NCI-H345 (cell line): ENCODE data around the gene SLC27A4.
A peak's percentile ranks its signal among the peaks of the same experiment; 100 is the strongest.
"Not testable (repeated sequence)": the region's sequence is repeated elsewhere in the genome, so short reads cannot be mapped to it uniquely, and the experiment has no call there.

Source experiments
- DNase-seq: peaks from one replicate; lab custom pipeline; 2025; lab: John Stamatoyannopoulos, UW

Gene SLC27A4

DNA sequence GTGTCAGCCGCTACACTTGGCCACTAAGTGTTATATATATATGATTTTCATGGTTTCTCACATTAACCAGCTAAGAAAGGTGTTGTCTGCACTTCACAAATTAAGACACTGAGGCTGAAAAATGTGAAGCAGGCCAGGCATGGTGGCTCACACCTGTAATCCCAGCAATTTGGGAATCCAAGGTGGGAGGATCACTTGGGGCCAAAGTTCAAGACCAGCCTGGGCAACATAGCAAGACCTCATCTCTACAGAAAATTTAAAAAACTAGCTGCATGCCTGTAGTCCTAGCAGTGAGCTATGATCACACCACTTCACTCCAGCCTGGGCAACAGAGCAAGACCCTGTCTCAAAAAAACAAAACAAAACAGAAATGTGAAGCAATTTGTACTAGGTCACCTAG lies 15.9 kb upstream of the SLC27A4 start:
- no peak for DNase-seq

DNA sequence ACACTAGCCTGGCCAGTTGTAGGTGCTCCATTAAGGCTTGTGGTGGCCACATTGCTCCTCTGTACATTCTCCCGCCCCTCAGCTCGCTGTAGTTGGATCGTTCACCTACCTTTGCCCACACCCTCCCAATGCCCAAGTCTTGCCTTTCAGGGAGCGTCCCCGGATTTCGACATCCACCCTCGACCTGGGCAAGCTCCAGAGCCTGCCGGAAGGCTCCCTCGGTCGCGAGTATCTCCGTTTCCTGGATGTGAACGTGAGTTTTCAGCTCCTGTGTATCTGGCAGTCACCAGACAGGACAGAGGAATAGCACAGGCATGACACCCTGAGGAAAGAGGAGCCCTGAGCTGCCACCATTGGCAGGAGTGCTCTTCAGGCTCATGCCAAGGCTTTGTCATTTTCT lies 14.7 kb upstream of the SLC27A4 start:
- no peak for DNase-seq

DNA sequence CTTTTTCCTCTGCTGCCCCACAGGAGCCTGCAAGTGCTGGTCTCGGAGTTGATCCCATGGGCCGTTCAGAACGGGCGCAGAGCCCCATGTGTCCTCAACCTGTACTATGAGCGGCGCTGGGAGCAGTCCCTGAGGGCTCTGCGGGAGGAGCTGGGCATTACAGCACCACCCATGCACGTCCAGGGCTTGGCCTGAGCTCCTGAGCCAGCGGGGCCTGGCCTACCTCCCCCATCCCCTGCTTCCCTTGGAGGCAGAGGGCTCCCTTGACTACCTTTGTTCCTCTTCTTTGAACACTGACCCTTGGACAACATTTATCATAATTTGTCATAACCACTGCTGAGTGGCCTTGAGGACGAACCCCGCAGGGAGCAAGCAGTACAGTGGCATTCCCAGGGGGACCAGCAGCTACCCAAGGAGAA lies 6.9 kb upstream of the SLC27A4 start:
- DNase-seq: no peak

DNA sequence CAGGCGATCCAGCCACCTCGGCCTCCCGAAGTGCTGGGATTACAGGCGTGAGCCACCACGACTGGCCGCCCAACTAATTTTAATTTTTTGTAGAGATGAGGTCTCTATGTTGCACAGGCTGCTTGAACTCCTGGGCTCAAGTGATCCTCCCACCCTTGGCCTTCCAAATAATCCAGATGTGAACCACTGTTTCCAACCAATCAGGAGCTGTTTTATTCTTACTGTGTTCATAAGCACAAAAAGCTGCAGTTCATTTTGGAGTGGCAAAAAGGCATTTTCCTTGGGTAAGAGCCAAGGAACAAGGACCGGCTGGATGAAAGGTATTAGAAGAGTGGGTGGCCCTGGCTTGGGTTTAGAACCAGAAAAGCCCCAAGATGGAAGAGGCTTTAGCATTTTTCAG lies 5.2 kb upstream of the SLC27A4 start:
- DNase-seq: no peak

DNA sequence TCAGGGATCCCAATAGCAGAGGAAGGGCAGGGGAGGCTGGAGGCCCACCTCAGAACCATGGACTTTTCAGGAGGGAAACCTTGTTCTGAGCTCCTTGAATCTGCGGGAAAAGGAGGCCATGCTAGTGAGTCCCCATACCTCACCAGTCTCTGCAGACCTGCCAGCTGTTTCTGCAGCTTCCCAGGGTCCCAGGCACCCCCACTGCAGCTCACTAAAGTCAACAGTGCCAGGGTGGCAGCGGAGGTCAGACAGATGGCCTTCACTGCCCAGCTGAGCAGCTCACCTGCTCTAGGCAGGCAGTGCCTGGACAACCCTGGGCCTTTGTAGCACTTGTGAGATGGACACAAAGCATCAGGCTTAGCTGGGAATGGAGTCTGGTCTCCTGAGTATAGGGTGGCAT lies 4.4 kb upstream of the SLC27A4 start:
- no peak for DNase-seq

DNA sequence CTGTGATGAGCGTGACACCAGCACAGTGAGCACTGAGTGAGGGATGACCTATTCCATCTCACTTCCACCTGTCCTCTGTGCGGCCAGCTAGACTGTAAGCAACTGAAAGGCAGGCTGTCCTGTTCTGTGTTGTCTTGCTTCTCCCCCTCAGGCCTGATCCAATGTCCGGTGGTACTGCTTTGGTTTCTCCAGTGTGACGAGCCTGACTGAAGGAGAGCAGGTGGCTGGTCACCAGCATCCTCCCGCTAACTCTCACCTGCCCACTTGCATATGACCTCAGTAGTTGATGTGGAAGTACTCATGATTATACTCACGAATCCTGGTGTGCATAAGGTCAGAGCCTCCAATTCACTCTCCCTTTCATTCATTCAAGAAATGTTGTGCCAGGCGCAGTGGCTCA lies 2.4 kb upstream of the SLC27A4 start:
- DNase-seq: no peak

DNA sequence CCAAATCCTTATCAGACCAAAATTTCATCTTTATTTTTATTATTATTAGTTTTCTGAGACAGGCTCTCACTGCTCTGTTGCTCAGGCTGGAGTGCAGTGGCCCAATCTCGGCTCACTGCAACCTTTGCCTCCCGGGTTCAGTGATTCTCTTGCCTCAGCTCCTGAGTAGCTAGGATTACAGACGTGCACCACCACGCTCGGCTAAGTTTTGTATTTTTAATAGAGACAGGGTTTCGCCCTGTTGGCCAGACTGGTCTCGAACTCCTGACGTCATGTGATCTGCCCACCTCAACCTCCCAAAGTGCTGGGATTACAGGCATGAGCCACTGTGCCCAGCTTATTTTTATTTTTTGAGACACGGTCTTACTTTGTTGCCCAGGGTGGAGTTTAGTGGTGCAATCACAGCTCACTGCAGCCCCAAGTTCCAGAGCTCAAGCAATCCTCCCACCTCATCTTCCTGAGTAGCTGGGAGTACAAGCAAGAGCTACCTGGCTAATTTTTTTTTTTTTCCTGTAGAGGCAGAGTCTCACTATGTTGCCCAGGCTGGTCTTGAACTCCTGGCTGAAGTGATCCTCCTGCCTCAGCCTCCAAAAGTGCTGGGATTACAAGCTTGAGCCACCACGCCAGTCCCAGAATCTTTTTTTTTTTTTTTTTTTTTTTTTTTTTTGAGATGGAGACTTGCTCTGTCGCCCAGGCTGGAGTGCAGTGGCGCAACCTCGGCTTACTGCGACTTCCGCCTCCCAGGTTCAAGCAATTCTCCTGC lies 1.3 kb upstream of the SLC27A4 start:
- DNase-seq: not testable (repeated sequence)

DNA sequence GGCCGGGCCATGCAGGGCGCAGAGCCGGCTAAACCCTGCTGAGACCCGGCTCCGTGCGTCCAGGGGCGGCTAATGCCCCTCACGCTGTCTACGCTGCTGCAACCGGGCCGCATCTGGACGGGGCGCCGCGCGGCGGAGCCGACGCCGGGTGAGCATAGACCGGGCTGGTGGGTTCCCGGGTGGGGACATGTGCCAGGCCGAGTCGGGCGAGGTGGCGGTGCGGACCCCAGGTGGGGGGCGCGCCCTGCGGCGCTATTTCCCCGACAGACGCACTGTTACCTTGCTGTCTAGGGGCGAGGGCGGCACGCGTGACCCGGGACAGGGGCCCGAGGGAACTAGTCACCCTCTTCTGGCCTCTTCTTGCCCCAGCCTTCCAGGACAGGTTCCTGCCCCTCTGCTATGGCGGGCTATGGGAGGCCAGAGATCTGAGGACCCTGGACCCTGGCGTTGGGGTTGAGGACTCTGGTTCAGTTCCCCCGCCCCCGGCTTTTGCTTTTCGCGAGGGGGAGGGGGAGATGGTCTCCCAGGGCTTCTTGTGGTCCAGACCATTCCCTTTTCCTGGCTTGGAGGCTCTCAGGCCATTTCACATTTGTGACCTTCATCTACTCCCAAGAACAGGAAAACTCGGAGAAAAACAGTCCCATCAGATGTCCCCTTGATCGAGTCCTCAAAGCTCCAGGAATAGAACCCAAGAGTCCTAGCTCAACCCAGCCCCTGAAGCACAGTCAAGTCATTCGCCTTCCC lies 536 bp downstream of the SLC27A4 start:
- DNase-seq: no peak

DNA sequence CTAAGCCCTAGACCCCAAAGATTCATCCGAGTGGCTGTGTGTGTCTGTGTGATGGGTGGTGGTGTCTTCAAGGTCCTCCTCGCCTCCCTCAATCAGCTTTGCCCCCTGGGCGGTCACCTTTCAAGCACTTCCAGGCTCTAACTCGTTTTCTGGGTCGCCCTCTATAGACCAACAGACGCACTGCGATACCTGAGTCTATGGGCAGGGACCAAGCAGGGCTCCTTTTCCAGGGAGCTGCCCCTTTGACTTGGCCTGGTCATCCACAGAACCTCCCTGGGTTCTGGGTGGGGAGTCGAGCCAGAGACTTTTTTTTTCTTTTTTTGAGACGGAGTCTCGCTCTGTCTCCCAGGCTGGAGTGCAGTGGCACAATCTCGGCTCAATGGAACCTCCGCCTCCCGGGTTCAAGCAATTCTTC lies 1.1 kb downstream of the SLC27A4 start:
- DNase-seq: peak; percentile 68

DNA sequence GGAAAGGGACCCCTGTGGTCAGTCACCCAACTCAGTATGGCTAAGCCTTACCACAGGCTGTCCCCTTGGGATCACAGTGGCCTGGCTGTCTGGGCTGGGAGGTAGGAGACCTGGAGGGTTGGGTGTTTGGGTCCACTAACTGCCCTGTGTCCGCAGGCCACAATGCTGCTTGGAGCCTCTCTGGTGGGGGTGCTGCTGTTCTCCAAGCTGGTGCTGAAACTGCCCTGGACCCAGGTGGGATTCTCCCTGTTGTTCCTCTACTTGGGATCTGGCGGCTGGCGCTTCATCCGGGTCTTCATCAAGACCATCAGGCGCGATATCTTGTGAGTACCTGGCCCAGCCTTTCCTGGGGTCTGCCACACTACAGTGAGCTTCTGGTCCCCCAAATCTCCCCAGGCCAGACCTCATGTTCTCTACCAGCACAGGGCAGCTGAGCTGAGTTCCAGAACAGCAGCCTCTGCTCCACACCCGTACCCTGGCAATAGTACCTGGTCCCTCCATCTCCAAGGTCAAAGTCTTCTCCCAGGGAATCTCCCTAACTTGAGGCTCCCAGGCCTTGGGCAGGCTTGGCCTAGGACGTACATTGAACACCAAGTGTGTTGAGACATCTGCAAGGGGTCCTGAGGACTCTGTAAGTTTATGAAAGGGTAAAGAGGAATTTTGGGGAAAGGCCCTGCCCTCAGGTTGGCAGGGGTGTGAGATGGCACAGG lies 2.8 kb downstream of the SLC27A4 start:
- no peak for DNase-seq

DNA sequence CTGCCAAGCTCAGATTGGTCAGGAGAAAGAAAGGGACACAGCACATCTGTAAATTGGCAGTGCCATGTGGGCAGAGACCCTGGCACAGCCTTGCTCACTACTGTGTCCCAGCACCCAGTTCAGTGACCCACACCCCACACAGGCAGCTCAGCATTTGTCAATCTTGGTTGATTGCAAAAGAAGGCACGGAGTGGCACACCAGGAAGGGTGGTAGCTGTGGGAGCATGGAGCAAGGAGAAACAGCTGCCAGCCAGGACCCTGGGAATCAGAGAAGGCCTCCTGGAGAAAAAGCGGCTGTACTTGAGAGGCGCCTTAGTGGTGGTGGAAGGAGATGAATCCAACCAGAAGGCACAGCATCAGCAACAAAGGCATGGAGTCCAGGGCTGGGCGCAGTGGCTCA lies 3.5 kb downstream of the SLC27A4 start:
- no peak for DNase-seq

DNA sequence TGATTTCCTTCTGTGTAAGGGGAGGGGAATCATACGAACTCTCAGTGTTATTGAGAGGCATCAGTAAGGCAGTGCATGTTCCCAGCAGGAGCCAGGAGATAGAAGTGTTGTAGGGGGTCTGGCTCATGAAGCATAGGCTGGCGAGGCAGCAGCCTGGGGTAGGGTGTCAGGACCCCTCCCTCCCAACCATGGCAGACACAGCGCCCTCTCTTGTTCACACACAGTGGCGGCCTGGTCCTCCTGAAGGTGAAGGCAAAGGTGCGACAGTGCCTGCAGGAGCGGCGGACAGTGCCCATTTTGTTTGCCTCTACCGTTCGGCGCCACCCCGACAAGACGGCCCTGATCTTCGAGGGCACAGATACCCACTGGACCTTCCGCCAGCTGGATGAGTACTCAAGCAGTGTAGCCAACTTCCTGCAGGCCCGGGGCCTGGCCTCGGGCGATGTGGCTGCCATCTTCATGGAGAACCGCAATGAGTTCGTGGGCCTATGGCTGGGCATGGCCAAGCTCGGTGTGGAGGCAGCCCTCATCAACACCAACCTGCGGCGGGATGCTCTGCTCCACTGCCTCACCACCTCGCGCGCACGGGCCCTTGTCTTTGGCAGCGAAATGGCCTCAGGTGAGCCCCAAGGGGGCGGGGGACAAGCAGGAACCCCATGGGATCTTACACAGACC lies 4.7 kb downstream of the SLC27A4 start:
- DNase-seq: no peak

DNA sequence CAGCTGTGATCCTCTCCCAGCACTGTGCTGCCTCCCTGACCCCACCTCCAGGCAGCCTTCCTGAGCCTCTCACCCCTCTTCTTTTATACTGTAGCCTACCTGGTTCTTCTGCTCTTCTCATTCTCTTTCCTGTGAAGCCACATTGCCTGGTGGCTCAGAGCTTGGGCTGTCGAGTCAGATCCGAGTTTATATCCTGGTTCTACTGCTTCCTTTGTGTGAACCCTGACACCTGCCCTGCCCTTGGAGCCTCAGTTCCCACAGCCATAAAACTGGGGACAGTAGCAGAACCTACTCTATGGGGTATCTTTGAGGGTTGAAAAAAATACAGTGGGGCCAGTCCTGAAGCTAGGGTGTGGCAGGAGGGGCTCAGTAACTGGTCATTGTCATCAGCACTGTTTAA lies 8.8 kb downstream of the SLC27A4 start:
- DNase-seq: no peak

DNA sequence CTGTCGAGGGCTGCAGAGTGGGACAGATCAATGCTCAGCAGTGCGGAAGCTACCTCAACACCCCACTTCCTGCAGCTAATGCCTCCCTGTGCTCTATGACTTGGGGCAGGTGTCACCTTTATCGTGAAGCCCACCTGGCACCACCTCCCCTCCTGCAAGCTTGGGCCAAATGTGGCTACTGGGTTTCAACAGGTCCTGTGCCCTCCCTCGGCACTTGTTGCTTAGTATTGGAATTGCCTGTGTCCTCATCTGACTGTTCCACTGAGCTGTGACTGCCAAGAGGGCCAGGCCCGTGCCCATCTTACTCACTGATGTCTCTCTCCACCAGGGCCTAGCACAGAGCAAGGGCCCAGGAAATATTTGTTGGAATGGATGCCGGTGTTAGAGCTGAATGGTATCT lies 9.4 kb downstream of the SLC27A4 start:
- DNase-seq: no peak

DNA sequence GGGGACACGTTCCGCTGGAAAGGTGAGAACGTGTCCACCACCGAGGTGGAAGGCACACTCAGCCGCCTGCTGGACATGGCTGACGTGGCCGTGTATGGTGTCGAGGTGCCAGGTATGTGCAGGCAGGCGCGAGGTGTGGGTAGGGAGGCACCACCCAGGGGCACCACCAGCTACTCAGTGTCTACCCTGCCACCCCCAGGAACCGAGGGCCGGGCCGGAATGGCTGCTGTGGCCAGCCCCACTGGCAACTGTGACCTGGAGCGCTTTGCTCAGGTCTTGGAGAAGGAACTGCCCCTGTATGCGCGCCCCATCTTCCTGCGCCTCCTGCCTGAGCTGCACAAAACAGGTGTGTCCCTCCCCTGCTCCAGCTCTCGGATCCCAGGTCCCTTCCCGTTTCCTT lies 15.1 kb downstream of the SLC27A4 start:
- no peak for DNase-seq

DNA sequence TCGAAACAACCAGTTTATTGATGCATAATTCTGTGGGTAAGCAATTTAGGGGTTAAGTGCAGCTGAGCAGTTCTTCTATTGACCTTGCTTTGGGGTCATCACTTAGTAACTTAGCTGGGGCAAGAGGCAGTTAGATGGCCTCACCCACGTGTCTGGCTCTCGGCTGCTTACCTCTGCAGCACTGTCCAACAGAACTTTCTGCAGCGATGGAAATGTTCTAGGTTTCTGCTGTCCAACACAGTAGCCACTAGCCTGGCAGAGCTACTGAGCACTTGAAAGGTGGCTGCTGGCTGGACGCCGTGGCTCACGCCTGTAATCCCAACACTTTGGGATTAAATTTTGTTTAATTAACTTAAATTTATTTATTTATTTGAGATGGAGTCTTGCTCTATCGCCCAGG lies 17.8 kb downstream of the SLC27A4 start:
- no peak for DNase-seq

DNA sequence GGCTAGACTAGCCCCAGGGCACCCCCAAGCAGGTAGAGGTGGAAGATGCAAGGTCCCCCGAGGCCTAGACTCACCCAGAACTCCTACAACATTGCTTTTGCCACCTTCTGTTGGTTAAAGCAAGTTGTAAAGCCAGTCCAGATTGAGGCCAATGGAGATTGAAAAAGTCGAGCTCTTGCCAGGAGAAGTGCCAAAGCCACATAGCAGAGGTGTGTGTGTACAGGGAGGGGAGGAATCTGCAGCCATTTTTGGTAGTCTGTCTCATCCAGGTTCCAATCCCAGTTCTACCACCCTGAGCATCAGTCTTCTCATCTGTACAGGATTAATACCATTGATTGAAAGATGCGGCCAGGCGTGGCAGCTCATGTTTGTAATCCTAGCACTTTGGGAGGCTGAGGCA lies 18.5 kb downstream of the SLC27A4 start:
- DNase-seq: no peak

DNA sequence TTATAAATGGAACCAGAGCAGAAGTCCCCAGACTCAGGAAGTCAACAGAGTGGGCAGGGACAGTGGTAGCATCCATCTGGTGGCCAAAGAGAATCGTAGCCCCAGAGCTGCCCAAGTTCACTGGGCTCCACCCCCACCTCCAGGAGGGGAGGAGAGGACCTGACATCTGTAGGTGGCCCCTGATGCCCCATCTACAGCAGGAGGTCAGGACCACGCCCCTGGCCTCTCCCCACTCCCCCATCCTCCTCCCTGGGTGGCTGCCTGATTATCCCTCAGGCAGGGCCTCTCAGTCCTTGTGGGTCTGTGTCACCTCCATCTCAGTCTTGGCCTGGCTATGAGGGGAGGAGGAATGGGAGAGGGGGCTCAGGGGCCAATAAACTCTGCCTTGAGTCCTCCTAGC lies 20.5 kb downstream of the SLC27A4 start:
- DNase-seq: no peak

DNA sequence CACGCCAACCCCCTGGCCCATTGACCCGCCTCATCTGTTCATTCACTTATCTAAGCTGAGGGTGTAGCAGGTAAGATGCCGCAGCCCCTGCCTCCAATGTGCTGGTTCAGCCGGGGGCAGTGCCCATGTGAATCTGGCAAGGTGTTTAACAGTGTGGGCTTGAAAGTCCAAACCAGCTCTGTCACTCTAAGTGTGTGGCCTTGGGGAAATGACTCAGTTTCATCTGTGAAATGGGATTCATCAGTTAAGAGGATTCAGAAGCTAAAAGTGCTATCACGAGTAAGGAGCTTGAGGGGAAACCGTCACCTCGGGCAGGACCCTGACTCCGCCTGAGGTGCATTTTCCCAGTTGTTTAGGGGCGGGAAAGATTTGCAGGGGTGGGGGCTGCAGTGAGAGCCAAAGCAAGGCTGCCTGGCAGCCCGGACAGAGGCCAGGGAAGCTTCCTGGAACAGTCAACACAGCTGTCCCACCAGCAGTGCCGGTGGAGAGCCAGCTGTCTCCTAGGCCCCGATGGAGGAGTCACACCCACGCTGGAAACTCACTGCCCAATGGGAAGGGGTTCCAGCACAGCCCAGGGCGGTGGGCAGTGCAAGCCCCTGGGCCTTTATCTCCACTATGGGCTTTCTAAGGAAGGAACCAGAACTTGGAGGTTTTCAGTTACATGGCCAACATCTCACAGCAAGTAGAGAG lies 21.1 kb downstream of the SLC27A4 start:
- no peak for DNase-seq

DNA sequence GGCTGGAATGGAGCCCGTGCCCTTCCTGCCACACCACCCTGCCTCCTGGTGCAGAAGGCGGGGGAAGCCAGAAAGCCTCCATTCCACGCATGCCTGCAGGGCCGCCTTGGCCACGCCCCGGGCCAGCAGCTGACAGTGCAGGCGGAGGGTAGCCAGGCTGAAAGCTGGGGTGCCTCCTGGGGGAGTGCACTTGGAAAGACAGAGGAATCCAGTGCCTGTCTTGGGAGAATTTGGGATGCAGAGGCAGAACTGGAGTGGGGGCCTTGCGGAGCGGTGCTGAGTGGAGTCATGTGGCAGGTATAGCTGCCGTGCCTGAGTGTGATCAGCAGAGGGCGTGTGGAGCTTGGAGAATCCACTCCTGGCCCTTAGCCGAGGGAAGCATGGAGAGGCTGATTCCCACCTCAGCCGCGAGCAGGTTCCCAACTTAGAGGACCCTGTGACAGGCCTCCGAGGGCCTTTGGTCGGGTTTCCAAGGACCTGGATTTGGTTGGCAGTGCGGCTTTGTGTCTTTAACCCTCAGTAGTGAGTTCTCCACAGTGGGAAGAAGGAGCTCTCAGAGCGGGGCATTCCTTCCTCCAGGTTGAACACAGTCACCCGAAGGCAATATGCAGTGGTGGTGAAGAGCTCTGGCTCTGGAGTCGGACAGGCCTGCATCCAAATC lies 21.8 kb downstream of the SLC27A4 start:
- peak; percentile 77 for DNase-seq

DNA sequence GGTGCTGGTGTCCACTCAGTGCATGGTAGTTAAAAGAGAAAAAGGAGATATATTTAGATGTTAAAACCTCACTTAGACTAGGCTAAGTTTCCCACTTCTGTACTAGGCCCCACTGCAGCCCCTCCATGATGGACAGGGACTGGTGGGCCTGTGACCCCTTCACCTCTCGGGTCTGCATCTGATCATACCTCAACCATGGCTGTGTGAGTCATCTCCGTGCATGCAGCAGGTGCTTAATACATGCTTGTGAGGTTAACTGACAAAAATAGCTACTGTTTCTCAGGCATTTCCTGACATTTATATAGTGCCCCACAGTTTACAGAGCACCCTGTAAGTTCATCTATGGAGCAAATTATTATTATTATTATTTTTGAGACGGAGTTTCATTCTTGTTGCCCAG lies 22.4 kb downstream of the SLC27A4 start:
- no peak for DNase-seq
